Endothelial cell of umbilical vein (primary cell): ENCODE measurements around the gene NFKB2. TPM values are rescaled to one million over a fixed set of nuclear protein-coding genes. Genes with fewer than 3 reads are reported as not detected.

Experiments used
- BruUV-seq: library from RNA; stranded (reverse); fragments of 400-500 nt; replicated peaks from 2 replicates; lab custom pipeline; 2021; lab: Mats Ljungman, UMichigan
- CTCF ChIA-PET: fragments of 300-600, 350-600 bp; sonication (Branson Sonifier 250); formaldehyde crosslinking; loops from one replicate; lab custom pipeline; 2021; ENCODE audit warnings: antibody characterized with exemption, inconsistent platforms; lab: Charles Lee
- POLR2A ChIA-PET: fragments of 300-600, 350-600 bp; sonication (Branson Sonifier 250); formaldehyde crosslinking; loops from one replicate; lab custom pipeline; 2021; ENCODE audit warnings: antibody characterized with exemption, inconsistent platforms; lab: Charles Lee
- DNase-seq: peaks from one replicate; pipeline ENCODE4 v3.0.0-alpha.2; 2011; ENCODE audit warnings: low read depth, low spot score
- FAIRE-seq: peaks from 2 replicates; lab custom pipeline; 2011; peaks lifted over from hg19 to GRCh38; lab: Jason Lieb, UNC
- H2AFZ ChIP-seq: 2 replicates; pipeline ENCODE4 v1.6.0; 2012; ENCODE audit warnings: low read depth, low read length, control low read depth, inconsistent platforms
- H3K27ac ChIP-seq: 2 replicates; pipeline ENCODE4 v1.5.1; 2011; ENCODE audit warnings: low read depth, mild to moderate bottlenecking, control low read depth, low read length, moderate library complexity; ENCODE audit not compliant: insufficient read depth
- H3K27me3 ChIP-seq, 2 experiments: 2 replicates each; pipeline versions ENCODE4 v1.6.0 to v1.6.1; 2011; ENCODE audit warnings: low read length in 2 of 2, mixed read lengths in 1 of 2; ENCODE audit not compliant: control insufficient read depth in 2 of 2, insufficient read depth in 2 of 2
- H3K36me3 ChIP-seq, 2 experiments: 2 replicates in 1 of 2; 3 replicates in 1 of 2; pipeline ENCODE4 v1.5.1; 2011; ENCODE audit warnings: low read length in 2 of 2, mild to moderate bottlenecking in 1 of 2, moderate library complexity in 1 of 2; ENCODE audit not compliant: control insufficient read depth in 2 of 2, insufficient read depth in 2 of 2; ENCODE audit errors: extremely low read depth in 1 of 2
- H3K4me1 ChIP-seq: 3 replicates; pipeline ENCODE4 v1.5.1; 2011; ENCODE audit warnings: mild to moderate bottlenecking, low read length; ENCODE audit not compliant: control insufficient read depth, insufficient read depth; ENCODE audit errors: extremely low read depth
- H3K4me2 ChIP-seq: 2 replicates; pipeline ENCODE4 v1.6.1; 2011; ENCODE audit warnings: low read length, control low read depth, mixed read lengths; ENCODE audit not compliant: insufficient read depth
- H3K4me3 ChIP-seq, 3 experiments: fragments of 200-600 bp in 1 of 3; sonication (generic), shearing (Covaris generic) in 1 of 3; replicated peaks in 1 of 3; 2 replicates each; pipeline ENCODE4 v1.5.1; 2011 to 2016; ENCODE audit warnings: control low read depth in 3 of 3, low read length in 3 of 3, mild to moderate bottlenecking in 2 of 3, inconsistent platforms in 1 of 3, low read depth in 1 of 3, moderate library complexity in 1 of 3; ENCODE audit not compliant: insufficient read depth in 1 of 3
- H3K79me2 ChIP-seq: 2 replicates; pipeline ENCODE4 v1.6.0; 2012; ENCODE audit warnings: low read length, inconsistent platforms; ENCODE audit not compliant: control insufficient read depth, insufficient read depth
- H3K9ac ChIP-seq: replicated peaks from 2 replicates; pipeline ENCODE3; 2011; ENCODE audit warnings: low read length, control low read depth; ENCODE audit not compliant: insufficient read depth; ENCODE audit errors: extremely low read depth
- H3K9me1 ChIP-seq: replicated peaks from 3 replicates; pipeline ENCODE4 v1.6.0; 2011; ENCODE audit warnings: mild to moderate bottlenecking, low read length; ENCODE audit not compliant: control insufficient read depth, insufficient read depth; ENCODE audit errors: extremely low read depth
- H3K9me3 ChIP-seq: replicated peaks from 2 replicates; pipeline ENCODE4 v1.5.1; 2012; ENCODE audit warnings: low read length, inconsistent platforms; ENCODE audit not compliant: control insufficient read depth, insufficient read depth
- H4K20me1 ChIP-seq: replicated peaks from 2 replicates; pipeline ENCODE3; 2011; ENCODE audit warnings: mild to moderate bottlenecking, low read length; ENCODE audit not compliant: control insufficient read depth, insufficient read depth; ENCODE audit errors: extremely low read depth
- EZH2 ChIP-seq: IDR thresholded peaks from 2 replicates; pipeline ENCODE4 v1.6.1; 2012; ENCODE audit warnings: borderline replicate concordance, low read depth, mild to moderate bottlenecking, moderate library complexity, low read length, inconsistent platforms; ENCODE audit not compliant: severe bottlenecking
- FOS ChIP-seq: IDR thresholded peaks from 2 replicates; pipeline ENCODE4 v1.6.1; 2011; ENCODE audit warnings: mild to moderate bottlenecking, low read length, moderate library complexity, borderline replicate concordance; ENCODE audit not compliant: insufficient read depth
- GATA2 ChIP-seq: IDR thresholded peaks from 2 replicates; pipeline ENCODE4 v1.7.0; 2011; ENCODE audit warnings: low read depth, mild to moderate bottlenecking, moderate library complexity, mixed read lengths, low read length; ENCODE audit not compliant: insufficient read length, insufficient read depth
- JUN ChIP-seq: IDR thresholded peaks from 2 replicates; pipeline ENCODE4 v1.6.1; 2011; ENCODE audit warnings: borderline replicate concordance, low read depth; ENCODE audit not compliant: insufficient read length, insufficient read depth
- MYC ChIP-seq: IDR thresholded peaks from one replicate; pipeline ENCODE4 v1.6.1; 2011; ENCODE audit warnings: mild to moderate bottlenecking, low read depth, low read length
- POLR2A ChIP-seq: IDR thresholded peaks from 2 replicates; pipeline ENCODE4 v1.6.1; 2012; ENCODE audit warnings: low read depth, mild to moderate bottlenecking, control low read depth, low read length
- POLR2AphosphoS5 ChIP-seq: IDR thresholded peaks from 2 replicates; pipeline ENCODE4 v1.6.1; 2012; ENCODE audit warnings: low read depth, mild to moderate bottlenecking, control low read depth, low read length, moderate library complexity; ENCODE audit not compliant: insufficient read depth
- dilution Hi-C: fragments of 300-500 bp; cut with MboI; formaldehyde crosslinking; loops from one replicate; pipeline ENCODE4 v1.15.0; 2019; ENCODE audit warnings: low sequenced_read_pairs; ENCODE audit not compliant: extremely low pct_ligation_motif_present
- intact Hi-C: fragments of 100-400 bp; cut with micrococcal nuclease; formaldehyde crosslinking; loops from one replicate; pipeline ENCODE4 v1.10.0; 2022
- polyA plus RNA-seq, 4 experiments: library from polyadenylated mRNA; depleted of rRNA in 3 of 4; stranded (reverse) in 3 of 4; unstranded in 1 of 4; fragments of >200 nt; gene quantifications; 2 replicates each; pipeline versions ENCODE4 v1.2.1 to v1.2.3, GENCODE V29; 2011 to 2012; ENCODE audit warnings: missing spikeins in 1 of 4
- total RNA-seq: library from RNA; stranded (reverse); gene quantifications from 2 replicates; pipeline ENCODE4 v1.2.3, GENCODE V29; 2021
- TF ChIP-seq, protein P1 (sequence below), 2 donors: IDR thresholded peaks; 1 replicate in 1 of 2; 2 replicates in 1 of 2; pipeline ENCODE4 v1.5.1; 2011; ENCODE audit warnings: low read length in 2 of 2, mild to moderate bottlenecking in 2 of 2, moderate library complexity in 2 of 2, control low read depth in 1 of 2, inconsistent platforms in 1 of 2, low read depth in 1 of 2; ENCODE audit not compliant: insufficient read depth in 1 of 2; ENCODE audit errors: extremely low read depth in 1 of 2
- TF ChIP-seq, protein P2 (sequence below): IDR thresholded peaks from 2 replicates; pipeline ENCODE4 v1.6.1; 2011; ENCODE audit not compliant: insufficient read depth, insufficient read length

The NFKB2 gene
- total and polyA plus RNA-seq, 2 donors (not counting 3 experiments of a cell fraction or from before 2014, with no cell fraction given), result 21.0 to 25.6 TPM

DNA sequence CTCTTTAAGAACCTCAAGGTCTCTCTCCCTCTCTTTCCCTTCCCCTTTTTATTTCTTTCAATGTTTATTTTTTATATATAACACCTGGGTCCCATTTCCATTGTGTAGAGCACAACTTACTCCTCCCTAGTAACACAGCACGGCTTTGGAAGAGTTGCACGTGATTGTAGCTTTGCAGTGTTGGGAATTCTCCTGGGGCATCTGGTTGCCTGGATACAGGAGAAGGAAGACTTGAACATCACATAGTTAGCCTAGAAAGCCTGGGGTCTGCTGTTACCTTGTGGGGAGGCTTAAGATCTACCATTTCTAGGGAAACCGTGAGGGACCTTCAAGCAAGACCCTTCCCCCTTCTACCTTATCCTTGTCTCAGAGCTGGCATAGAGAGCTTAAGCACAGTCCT lies 41.1 kb upstream of the NFKB2 start:
- Histone ChIP-seq H3K36me3 (peaks cover 19 to 50% of the 10 kb centered on the region in 2 experiments), H3K27me3 (no peaks in the 10 kb centered on the region), H3K9me3 (no peaks in the 10 kb centered on the region), H4K20me1 (no peaks in the 10 kb centered on the region), H2AFZ (no peak overlapping the region), H3K79me2 (no peaks in the 10 kb centered on the region), H3K27ac (no peak overlapping the region), H3K4me3 (no peak overlapping the region), H3K9me1 (no peaks in the 10 kb centered on the region), H3K9ac (no peak overlapping the region), H3K4me2 (no peak overlapping the region), H3K4me1 (no peaks in the 10 kb centered on the region)
- intact Hi-C loops, result no loop called here
- no peak for FAIRE-seq
- TF ChIP-seq GATA2 (no peak), POLR2A (no peak), POLR2AphosphoS5 (no peak), MYC (no peak), EZH2 (no peak), FOS (no peak), JUN (no peak)
- TF ChIP-seq, protein P1, sequence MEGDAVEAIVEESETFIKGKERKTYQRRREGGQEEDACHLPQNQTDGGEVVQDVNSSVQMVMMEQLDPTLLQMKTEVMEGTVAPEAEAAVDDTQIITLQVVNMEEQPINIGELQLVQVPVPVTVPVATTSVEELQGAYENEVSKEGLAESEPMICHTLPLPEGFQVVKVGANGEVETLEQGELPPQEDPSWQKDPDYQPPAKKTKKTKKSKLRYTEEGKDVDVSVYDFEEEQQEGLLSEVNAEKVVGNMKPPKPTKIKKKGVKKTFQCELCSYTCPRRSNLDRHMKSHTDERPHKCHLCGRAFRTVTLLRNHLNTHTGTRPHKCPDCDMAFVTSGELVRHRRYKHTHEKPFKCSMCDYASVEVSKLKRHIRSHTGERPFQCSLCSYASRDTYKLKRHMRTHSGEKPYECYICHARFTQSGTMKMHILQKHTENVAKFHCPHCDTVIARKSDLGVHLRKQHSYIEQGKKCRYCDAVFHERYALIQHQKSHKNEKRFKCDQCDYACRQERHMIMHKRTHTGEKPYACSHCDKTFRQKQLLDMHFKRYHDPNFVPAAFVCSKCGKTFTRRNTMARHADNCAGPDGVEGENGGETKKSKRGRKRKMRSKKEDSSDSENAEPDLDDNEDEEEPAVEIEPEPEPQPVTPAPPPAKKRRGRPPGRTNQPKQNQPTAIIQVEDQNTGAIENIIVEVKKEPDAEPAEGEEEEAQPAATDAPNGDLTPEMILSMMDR (IDR thresholded peaks at IDR 0.05; ENCODE audit: extremely low read depth in 1 of 2, insufficient read depth in 1 of 2, low read depth in 1 of 2, low read length in 2 of 2), result no peak
- TF ChIP-seq, protein P2, sequence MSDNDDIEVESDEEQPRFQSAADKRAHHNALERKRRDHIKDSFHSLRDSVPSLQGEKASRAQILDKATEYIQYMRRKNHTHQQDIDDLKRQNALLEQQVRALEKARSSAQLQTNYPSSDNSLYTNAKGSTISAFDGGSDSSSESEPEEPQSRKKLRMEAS, result no peak
- dilution Hi-C loops, result loop anchor here (25.0 kb wide), 1 partner anchor 117 kb away; the partner anchor contains the start of genes ELOVL3, GBF1 and PITX3
- ChIA-PET POLR2A (no interaction called here), CTCF (interaction anchor here (0.7 to 19.8 kb wide), 8 partner anchors 7 to 186 kb away, joined by 3 to 1402 read pairs (median 6); partner anchors contain the start of genes ELOVL3 and PITX3)
- no peak for DNase-seq
- BruUV-seq, result no TSS peak
